ENCODE data around the gene TREM1.

GRCh38 chr6:41236276-41236675 is 50.2 kb downstream of the TREM1 start:
- TF ChIP-seq, protein P1, sequence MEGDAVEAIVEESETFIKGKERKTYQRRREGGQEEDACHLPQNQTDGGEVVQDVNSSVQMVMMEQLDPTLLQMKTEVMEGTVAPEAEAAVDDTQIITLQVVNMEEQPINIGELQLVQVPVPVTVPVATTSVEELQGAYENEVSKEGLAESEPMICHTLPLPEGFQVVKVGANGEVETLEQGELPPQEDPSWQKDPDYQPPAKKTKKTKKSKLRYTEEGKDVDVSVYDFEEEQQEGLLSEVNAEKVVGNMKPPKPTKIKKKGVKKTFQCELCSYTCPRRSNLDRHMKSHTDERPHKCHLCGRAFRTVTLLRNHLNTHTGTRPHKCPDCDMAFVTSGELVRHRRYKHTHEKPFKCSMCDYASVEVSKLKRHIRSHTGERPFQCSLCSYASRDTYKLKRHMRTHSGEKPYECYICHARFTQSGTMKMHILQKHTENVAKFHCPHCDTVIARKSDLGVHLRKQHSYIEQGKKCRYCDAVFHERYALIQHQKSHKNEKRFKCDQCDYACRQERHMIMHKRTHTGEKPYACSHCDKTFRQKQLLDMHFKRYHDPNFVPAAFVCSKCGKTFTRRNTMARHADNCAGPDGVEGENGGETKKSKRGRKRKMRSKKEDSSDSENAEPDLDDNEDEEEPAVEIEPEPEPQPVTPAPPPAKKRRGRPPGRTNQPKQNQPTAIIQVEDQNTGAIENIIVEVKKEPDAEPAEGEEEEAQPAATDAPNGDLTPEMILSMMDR (IDR thresholded peaks at IDR 0.05), result no peak
- no peak for TF ChIP-seq POLR2A (IDR thresholded peaks at IDR 0.05)
